Endothelial cell of umbilical vein (primary cell): ENCODE measurements around the gene RFC5. TPM values are rescaled to one million over a fixed set of nuclear protein-coding genes. Genes with fewer than 3 reads are reported as not detected.

ENCODE experiments used
- BruUV-seq: library from RNA; stranded (reverse); fragments of 400-500 nt; replicated peaks from 2 replicates; lab custom pipeline; 2021; lab: Mats Ljungman, UMichigan
- CTCF ChIA-PET: fragments of 300-600, 350-600 bp; sonication (Branson Sonifier 250); formaldehyde crosslinking; loops from one replicate; lab custom pipeline; 2021; ENCODE audit warnings: antibody characterized with exemption, inconsistent platforms; lab: Charles Lee
- POLR2A ChIA-PET: fragments of 300-600, 350-600 bp; sonication (Branson Sonifier 250); formaldehyde crosslinking; loops from one replicate; lab custom pipeline; 2021; ENCODE audit warnings: antibody characterized with exemption, inconsistent platforms; lab: Charles Lee
- DNase-seq: peaks from one replicate; pipeline ENCODE4 v3.0.0-alpha.2; 2011; ENCODE audit warnings: low read depth, low spot score
- FAIRE-seq: peaks from 2 replicates; lab custom pipeline; 2011; peaks lifted over from hg19 to GRCh38; lab: Jason Lieb, UNC
- H2AFZ ChIP-seq: 2 replicates; pipeline ENCODE4 v1.6.0; 2012; ENCODE audit warnings: low read depth, low read length, control low read depth, inconsistent platforms
- H3K27ac ChIP-seq: 2 replicates; pipeline ENCODE4 v1.5.1; 2011; ENCODE audit warnings: low read depth, mild to moderate bottlenecking, control low read depth, low read length, moderate library complexity; ENCODE audit not compliant: insufficient read depth
- H3K27me3 ChIP-seq, 2 experiments: 2 replicates each; pipeline versions ENCODE4 v1.6.0 to v1.6.1; 2011; ENCODE audit warnings: low read length in 2 of 2, mixed read lengths in 1 of 2; ENCODE audit not compliant: control insufficient read depth in 2 of 2, insufficient read depth in 2 of 2
- H3K36me3 ChIP-seq, 2 experiments: 2 replicates in 1 of 2; 3 replicates in 1 of 2; pipeline ENCODE4 v1.5.1; 2011; ENCODE audit warnings: low read length in 2 of 2, mild to moderate bottlenecking in 1 of 2, moderate library complexity in 1 of 2; ENCODE audit not compliant: control insufficient read depth in 2 of 2, insufficient read depth in 2 of 2; ENCODE audit errors: extremely low read depth in 1 of 2
- H3K4me1 ChIP-seq: 3 replicates; pipeline ENCODE4 v1.5.1; 2011; ENCODE audit warnings: mild to moderate bottlenecking, low read length; ENCODE audit not compliant: control insufficient read depth, insufficient read depth; ENCODE audit errors: extremely low read depth
- H3K4me2 ChIP-seq: 2 replicates; pipeline ENCODE4 v1.6.1; 2011; ENCODE audit warnings: low read length, control low read depth, mixed read lengths; ENCODE audit not compliant: insufficient read depth
- H3K4me3 ChIP-seq, 3 experiments: fragments of 200-600 bp in 1 of 3; sonication (generic), shearing (Covaris generic) in 1 of 3; replicated peaks in 1 of 3; 2 replicates each; pipeline ENCODE4 v1.5.1; 2011 to 2016; ENCODE audit warnings: control low read depth in 3 of 3, low read length in 3 of 3, mild to moderate bottlenecking in 2 of 3, inconsistent platforms in 1 of 3, low read depth in 1 of 3, moderate library complexity in 1 of 3; ENCODE audit not compliant: insufficient read depth in 1 of 3
- H3K79me2 ChIP-seq: 2 replicates; pipeline ENCODE4 v1.6.0; 2012; ENCODE audit warnings: low read length, inconsistent platforms; ENCODE audit not compliant: control insufficient read depth, insufficient read depth
- H3K9ac ChIP-seq: replicated peaks from 2 replicates; pipeline ENCODE3; 2011; ENCODE audit warnings: low read length, control low read depth; ENCODE audit not compliant: insufficient read depth; ENCODE audit errors: extremely low read depth
- H3K9me1 ChIP-seq: replicated peaks from 3 replicates; pipeline ENCODE4 v1.6.0; 2011; ENCODE audit warnings: mild to moderate bottlenecking, low read length; ENCODE audit not compliant: control insufficient read depth, insufficient read depth; ENCODE audit errors: extremely low read depth
- H3K9me3 ChIP-seq: replicated peaks from 2 replicates; pipeline ENCODE4 v1.5.1; 2012; ENCODE audit warnings: low read length, inconsistent platforms; ENCODE audit not compliant: control insufficient read depth, insufficient read depth
- H4K20me1 ChIP-seq: replicated peaks from 2 replicates; pipeline ENCODE3; 2011; ENCODE audit warnings: mild to moderate bottlenecking, low read length; ENCODE audit not compliant: control insufficient read depth, insufficient read depth; ENCODE audit errors: extremely low read depth
- EZH2 ChIP-seq: IDR thresholded peaks from 2 replicates; pipeline ENCODE4 v1.6.1; 2012; ENCODE audit warnings: borderline replicate concordance, low read depth, mild to moderate bottlenecking, moderate library complexity, low read length, inconsistent platforms; ENCODE audit not compliant: severe bottlenecking
- FOS ChIP-seq: IDR thresholded peaks from 2 replicates; pipeline ENCODE4 v1.6.1; 2011; ENCODE audit warnings: mild to moderate bottlenecking, low read length, moderate library complexity, borderline replicate concordance; ENCODE audit not compliant: insufficient read depth
- GATA2 ChIP-seq: IDR thresholded peaks from 2 replicates; pipeline ENCODE4 v1.7.0; 2011; ENCODE audit warnings: low read depth, mild to moderate bottlenecking, moderate library complexity, mixed read lengths, low read length; ENCODE audit not compliant: insufficient read length, insufficient read depth
- JUN ChIP-seq: IDR thresholded peaks from 2 replicates; pipeline ENCODE4 v1.6.1; 2011; ENCODE audit warnings: borderline replicate concordance, low read depth; ENCODE audit not compliant: insufficient read length, insufficient read depth
- MYC ChIP-seq: IDR thresholded peaks from one replicate; pipeline ENCODE4 v1.6.1; 2011; ENCODE audit warnings: mild to moderate bottlenecking, low read depth, low read length
- POLR2A ChIP-seq: IDR thresholded peaks from 2 replicates; pipeline ENCODE4 v1.6.1; 2012; ENCODE audit warnings: low read depth, mild to moderate bottlenecking, control low read depth, low read length
- POLR2AphosphoS5 ChIP-seq: IDR thresholded peaks from 2 replicates; pipeline ENCODE4 v1.6.1; 2012; ENCODE audit warnings: low read depth, mild to moderate bottlenecking, control low read depth, low read length, moderate library complexity; ENCODE audit not compliant: insufficient read depth
- dilution Hi-C: fragments of 300-500 bp; cut with MboI; formaldehyde crosslinking; loops from one replicate; pipeline ENCODE4 v1.15.0; 2019; ENCODE audit warnings: low sequenced_read_pairs; ENCODE audit not compliant: extremely low pct_ligation_motif_present
- intact Hi-C: fragments of 100-400 bp; cut with micrococcal nuclease; formaldehyde crosslinking; loops from one replicate; pipeline ENCODE4 v1.10.0; 2022
- polyA plus RNA-seq, 4 experiments: library from polyadenylated mRNA; depleted of rRNA in 3 of 4; stranded (reverse) in 3 of 4; unstranded in 1 of 4; fragments of >200 nt; gene quantifications; 2 replicates each; pipeline versions ENCODE4 v1.2.1 to v1.2.3, GENCODE V29; 2011 to 2012; ENCODE audit warnings: missing spikeins in 1 of 4
- total RNA-seq: library from RNA; stranded (reverse); gene quantifications from 2 replicates; pipeline ENCODE4 v1.2.3, GENCODE V29; 2021
- TF ChIP-seq, protein P1 (sequence below), 2 donors: IDR thresholded peaks; 1 replicate in 1 of 2; 2 replicates in 1 of 2; pipeline ENCODE4 v1.5.1; 2011; ENCODE audit warnings: low read length in 2 of 2, mild to moderate bottlenecking in 2 of 2, moderate library complexity in 2 of 2, control low read depth in 1 of 2, inconsistent platforms in 1 of 2, low read depth in 1 of 2; ENCODE audit not compliant: insufficient read depth in 1 of 2; ENCODE audit errors: extremely low read depth in 1 of 2
- TF ChIP-seq, protein P2 (sequence below): IDR thresholded peaks from 2 replicates; pipeline ENCODE4 v1.6.1; 2011; ENCODE audit not compliant: insufficient read depth, insufficient read length

Gene RFC5
- total and polyA plus RNA-seq, 2 donors (not counting 3 experiments of a cell fraction or from before 2014, with no cell fraction given), result 18.1 to 23.3 TPM

DNA sequence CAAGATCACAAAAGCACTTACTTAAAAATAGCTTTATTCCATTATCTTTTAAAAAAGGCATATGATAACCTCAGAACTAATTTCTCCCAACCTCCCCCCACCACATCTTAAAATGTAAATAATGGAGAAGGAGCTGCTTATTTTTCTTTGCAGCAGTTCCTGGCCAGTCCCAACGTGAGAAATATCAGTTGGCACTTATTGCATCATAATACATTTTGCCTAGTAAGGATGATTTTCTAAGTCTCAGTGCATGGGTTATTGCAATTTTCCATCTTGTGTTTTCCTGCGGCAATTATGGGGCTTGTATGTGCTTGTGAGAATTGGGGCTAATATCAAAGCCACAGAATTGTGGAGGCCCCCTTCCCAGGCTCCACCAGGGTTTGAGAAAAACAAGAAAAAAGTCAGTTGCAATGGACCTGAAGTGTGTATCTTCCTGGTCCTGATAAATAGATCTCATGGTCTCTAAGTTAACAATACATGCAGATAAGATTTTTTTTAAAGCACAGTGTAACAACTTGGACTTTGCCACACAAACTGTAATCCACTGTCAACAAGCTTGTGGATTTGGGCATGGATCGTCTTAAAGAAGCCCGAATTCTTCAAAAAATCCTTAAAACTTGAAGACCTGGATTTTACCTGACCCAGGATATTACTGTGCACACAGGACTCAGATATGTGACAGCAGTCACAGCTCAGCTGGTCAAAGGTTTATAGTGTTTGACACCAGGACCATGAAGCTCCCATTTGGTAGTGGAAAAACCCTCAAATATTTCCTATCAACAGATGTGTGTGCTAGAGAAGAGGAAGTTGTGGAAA lies 47.3 kb downstream of the RFC5 start:
- no peak overlapping the region for H3K4me3 ChIP-seq
- no peaks in the 10 kb centered on the region for H4K20me1 ChIP-seq
- H3K36me3 ChIP-seq, result peaks cover 0 to 5% of the 10 kb centered on the region in 2 experiments
- H2AFZ ChIP-seq, result no peak overlapping the region
- no peak for FAIRE-seq
- CTCF ChIA-PET, result interaction anchor here (0.6 to 3.2 kb wide), 10 partner anchors 8 to 1115 kb away, joined by 3 to 14 read pairs (median 3); partner anchors contain the start of genes HSPB8 and PEBP1
- H3K9me3 ChIP-seq, result no peaks in the 10 kb centered on the region
- H3K79me2 ChIP-seq, result peaks cover 21% of the 10 kb centered on the region
- TF ChIP-seq GATA2 (no peak), JUN (no peak), POLR2A (no peak), MYC (no peak), EZH2 (no peak), FOS (no peak), POLR2AphosphoS5 (no peak)
- TF ChIP-seq, protein P1, sequence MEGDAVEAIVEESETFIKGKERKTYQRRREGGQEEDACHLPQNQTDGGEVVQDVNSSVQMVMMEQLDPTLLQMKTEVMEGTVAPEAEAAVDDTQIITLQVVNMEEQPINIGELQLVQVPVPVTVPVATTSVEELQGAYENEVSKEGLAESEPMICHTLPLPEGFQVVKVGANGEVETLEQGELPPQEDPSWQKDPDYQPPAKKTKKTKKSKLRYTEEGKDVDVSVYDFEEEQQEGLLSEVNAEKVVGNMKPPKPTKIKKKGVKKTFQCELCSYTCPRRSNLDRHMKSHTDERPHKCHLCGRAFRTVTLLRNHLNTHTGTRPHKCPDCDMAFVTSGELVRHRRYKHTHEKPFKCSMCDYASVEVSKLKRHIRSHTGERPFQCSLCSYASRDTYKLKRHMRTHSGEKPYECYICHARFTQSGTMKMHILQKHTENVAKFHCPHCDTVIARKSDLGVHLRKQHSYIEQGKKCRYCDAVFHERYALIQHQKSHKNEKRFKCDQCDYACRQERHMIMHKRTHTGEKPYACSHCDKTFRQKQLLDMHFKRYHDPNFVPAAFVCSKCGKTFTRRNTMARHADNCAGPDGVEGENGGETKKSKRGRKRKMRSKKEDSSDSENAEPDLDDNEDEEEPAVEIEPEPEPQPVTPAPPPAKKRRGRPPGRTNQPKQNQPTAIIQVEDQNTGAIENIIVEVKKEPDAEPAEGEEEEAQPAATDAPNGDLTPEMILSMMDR (IDR thresholded peaks at IDR 0.05; ENCODE audit: extremely low read depth in 1 of 2, insufficient read depth in 1 of 2, low read depth in 1 of 2, low read length in 2 of 2), result no peak
- TF ChIP-seq, protein P2, sequence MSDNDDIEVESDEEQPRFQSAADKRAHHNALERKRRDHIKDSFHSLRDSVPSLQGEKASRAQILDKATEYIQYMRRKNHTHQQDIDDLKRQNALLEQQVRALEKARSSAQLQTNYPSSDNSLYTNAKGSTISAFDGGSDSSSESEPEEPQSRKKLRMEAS, result no peak
- intact Hi-C loops, result loop anchor here (1.0 kb wide), 1 partner anchor 26 kb away; no protein-coding TSS in a partner anchor
- dilution Hi-C loops, result no loop called here
- H3K4me1 ChIP-seq, result peaks cover 17% of the 10 kb centered on the region
- DNase-seq, result peak; percentile 4
- no peaks in the 10 kb centered on the region for H3K9me1 ChIP-seq
- no peak overlapping the region for H3K27ac ChIP-seq
- BruUV-seq, result no TSS peak
- no peaks in the 10 kb centered on the region for H3K27me3 ChIP-seq
- H3K9ac ChIP-seq, result no peak overlapping the region
- POLR2A ChIA-PET, result no interaction called here
- no peak overlapping the region for H3K4me2 ChIP-seq
